ENCODE results near the gene OR8D1.

The OR8D1 gene

DNA sequence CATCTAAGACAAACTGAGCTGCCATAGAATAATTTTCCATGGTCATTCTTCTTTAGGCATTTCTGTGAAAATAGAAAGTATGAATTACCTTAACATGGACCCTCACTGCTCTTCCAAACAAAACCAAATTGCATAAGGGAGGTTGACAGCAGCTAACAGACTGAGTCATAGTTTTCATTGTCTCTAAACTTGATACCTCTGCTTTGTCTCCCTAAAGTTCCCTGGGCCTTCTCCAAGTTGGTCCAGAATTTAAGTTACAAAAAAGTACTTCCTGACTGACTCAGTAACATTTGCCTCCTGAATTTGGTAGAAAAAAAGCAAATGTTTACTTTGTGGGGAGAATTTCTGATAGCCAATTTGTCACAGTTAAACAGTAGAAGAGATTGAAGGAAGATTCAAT, 3.0 kb downstream of the OR8D1 start:
- TF ChIP-seq ESRRG (CRISPR knock-in tag; IDR thresholded peaks at IDR 0.05): no peak
- no peak for TF ChIP-seq TSHZ2 (CRISPR knock-in tag; IDR thresholded peaks at IDR 0.05)
- no peak for TF ChIP-seq RARB (CRISPR knock-in tag; IDR thresholded peaks at IDR 0.05)
- TF ChIP-seq ZC3H10 (CRISPR knock-in tag; IDR thresholded peaks at IDR 0.05): no peak
- TF ChIP-seq, protein P1, sequence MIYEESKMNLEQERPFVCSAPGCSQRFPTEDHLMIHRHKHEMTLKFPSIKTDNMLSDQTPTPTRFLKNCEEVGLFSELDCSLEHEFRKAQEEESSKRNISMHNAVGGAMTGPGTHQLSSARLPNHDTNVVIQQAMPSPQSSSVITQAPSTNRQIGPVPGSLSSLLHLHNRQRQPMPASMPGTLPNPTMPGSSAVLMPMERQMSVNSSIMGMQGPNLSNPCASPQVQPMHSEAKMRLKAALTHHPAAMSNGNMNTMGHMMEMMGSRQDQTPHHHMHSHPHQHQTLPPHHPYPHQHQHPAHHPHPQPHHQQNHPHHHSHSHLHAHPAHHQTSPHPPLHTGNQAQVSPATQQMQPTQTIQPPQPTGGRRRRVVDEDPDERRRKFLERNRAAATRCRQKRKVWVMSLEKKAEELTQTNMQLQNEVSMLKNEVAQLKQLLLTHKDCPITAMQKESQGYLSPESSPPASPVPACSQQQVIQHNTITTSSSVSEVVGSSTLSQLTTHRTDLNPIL (CRISPR knock-in tag; IDR thresholded peaks at IDR 0.05; ENCODE audit: low read depth): no peak
- no peak for TF ChIP-seq TCF4 (CRISPR knock-in tag; IDR thresholded peaks at IDR 0.05; ENCODE audit: borderline replicate concordance)
- TF ChIP-seq PATZ1 (CRISPR knock-in tag; IDR thresholded peaks at IDR 0.05; ENCODE audit: borderline replicate concordance): no peak
- no peak for TF ChIP-seq ZNF70 (CRISPR knock-in tag; IDR thresholded peaks at IDR 0.05)
- no peak for TF ChIP-seq PPARA (CRISPR knock-in tag; IDR thresholded peaks at IDR 0.05; ENCODE audit: borderline replicate concordance)
- TF ChIP-seq GLIS3 (CRISPR knock-in tag; IDR thresholded peaks at IDR 0.05): no peak
- TF ChIP-seq OSR1 (CRISPR knock-in tag; IDR thresholded peaks at IDR 0.05): no peak
- TF ChIP-seq ZNF565 (CRISPR knock-in tag; conservative IDR thresholded peaks at IDR 0.05; ENCODE audit: low read depth): no peak
- no peak for TF ChIP-seq ZFP3 (CRISPR knock-in tag; IDR thresholded peaks at IDR 0.05)
- TF ChIP-seq, protein P2, sequence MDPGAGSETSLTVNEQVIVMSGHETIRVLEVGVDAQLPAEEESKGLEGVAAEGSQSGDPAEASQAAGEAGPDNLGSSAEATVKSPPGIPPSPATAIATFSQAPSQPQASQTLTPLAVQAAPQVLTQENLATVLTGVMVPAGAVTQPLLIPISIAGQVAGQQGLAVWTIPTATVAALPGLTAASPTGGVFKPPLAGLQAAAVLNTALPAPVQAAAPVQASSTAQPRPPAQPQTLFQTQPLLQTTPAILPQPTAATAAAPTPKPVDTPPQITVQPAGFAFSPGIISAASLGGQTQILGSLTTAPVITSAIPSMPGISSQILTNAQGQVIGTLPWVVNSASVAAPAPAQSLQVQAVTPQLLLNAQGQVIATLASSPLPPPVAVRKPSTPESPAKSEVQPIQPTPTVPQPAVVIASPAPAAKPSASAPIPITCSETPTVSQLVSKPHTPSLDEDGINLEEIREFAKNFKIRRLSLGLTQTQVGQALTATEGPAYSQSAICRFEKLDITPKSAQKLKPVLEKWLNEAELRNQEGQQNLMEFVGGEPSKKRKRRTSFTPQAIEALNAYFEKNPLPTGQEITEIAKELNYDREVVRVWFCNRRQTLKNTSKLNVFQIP (CRISPR knock-in tag; IDR thresholded peaks at IDR 0.05; ENCODE audit: borderline replicate concordance, low read depth): no peak
- TF ChIP-seq CSDC2 (CRISPR knock-in tag; IDR thresholded peaks at IDR 0.05): no peak
- no peak for TF ChIP-seq ZFP30 (CRISPR knock-in tag; IDR thresholded peaks at IDR 0.05)
- ATAC-seq: no peak

DNA sequence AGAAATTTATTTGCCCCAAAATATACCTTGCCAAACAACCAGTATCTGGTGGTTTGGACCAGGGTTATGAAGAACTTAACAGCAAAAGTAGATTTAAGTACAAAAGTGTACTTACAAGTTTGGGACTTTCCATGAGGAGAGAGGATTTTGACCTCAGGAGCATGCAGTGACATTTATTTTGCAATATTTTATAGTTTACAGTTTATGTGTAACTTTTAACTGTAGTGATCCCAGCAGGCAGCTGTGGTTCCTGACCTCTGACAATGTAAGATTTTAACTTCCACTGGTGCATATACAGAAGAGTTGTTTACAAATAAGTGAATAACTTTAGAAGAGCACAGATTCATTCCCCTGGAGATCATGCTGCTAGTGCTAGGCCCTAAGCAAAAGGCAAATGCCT, 6.7 kb downstream of the OR8D1 start:
- ATAC-seq: no peak
- no peak for TF ChIP-seq SNAI2 (CRISPR knock-in tag; IDR thresholded peaks at IDR 0.05)
- no peak for TF ChIP-seq TOX (CRISPR knock-in tag; IDR thresholded peaks at IDR 0.05; ENCODE audit: borderline replicate concordance)
- TF ChIP-seq PPARA (CRISPR knock-in tag; IDR thresholded peaks at IDR 0.05; ENCODE audit: borderline replicate concordance): no peak
- TF ChIP-seq, protein P2 (CRISPR knock-in tag; IDR thresholded peaks at IDR 0.05; ENCODE audit: borderline replicate concordance, low read depth): no peak
- no peak for TF ChIP-seq ZNF70 (CRISPR knock-in tag; IDR thresholded peaks at IDR 0.05)
- no peak for TF ChIP-seq GLIS3 (CRISPR knock-in tag; IDR thresholded peaks at IDR 0.05)

GRCh38 chr11:124302347-124303125, 11.2 kb downstream of the OR8D1 start:
- no peak for ATAC-seq
- TF ChIP-seq TCF4 (CRISPR knock-in tag; IDR thresholded peaks at IDR 0.05; ENCODE audit: borderline replicate concordance) (no peak), ZFP3 (CRISPR knock-in tag; IDR thresholded peaks at IDR 0.05) (no peak), TSHZ2 (CRISPR knock-in tag; IDR thresholded peaks at IDR 0.05) (no peak), BACH2 (CRISPR knock-in tag; IDR thresholded peaks at IDR 0.05; ENCODE audit: borderline replicate concordance) (no peak), ISL1 (CRISPR knock-in tag; IDR thresholded peaks at IDR 0.05) (no peak), ZFP30 (CRISPR knock-in tag; IDR thresholded peaks at IDR 0.05) (no peak), TOX (CRISPR knock-in tag; IDR thresholded peaks at IDR 0.05; ENCODE audit: borderline replicate concordance) (no peak)
- TF ChIP-seq, protein P1 (CRISPR knock-in tag; IDR thresholded peaks at IDR 0.05; ENCODE audit: low read depth): no peak
- TF ChIP-seq, protein P2 (CRISPR knock-in tag; IDR thresholded peaks at IDR 0.05; ENCODE audit: borderline replicate concordance, low read depth): no peak
